SU-DHL-6 (cell line): ENCODE measurements around the gene BANK1.

Source experiments
- H2AFZ ChIP-seq: fragments of 200-600 bp; sonication (generic); 2 replicates; pipeline ENCODE4 v1.6.1; 2014; ENCODE audit warnings: low read depth, mild to moderate bottlenecking, moderate library complexity, mixed read lengths, antibody characterized with exemption, low read length; ENCODE audit not compliant: severe bottlenecking
- H3F3A ChIP-seq: fragments of 200-600 bp; shearing (Covaris generic); 2 replicates; pipeline ENCODE4 v1.6.0; 2016; ENCODE audit warnings: antibody characterized with exemption, mild to moderate bottlenecking; ENCODE audit not compliant: insufficient read depth
- H3K27ac ChIP-seq: fragments of 200-600 bp; sonication (generic); 2 replicates; pipeline ENCODE4 v1.5.1; 2016; ENCODE audit warnings: low read depth, mild to moderate bottlenecking, low read length, moderate library complexity, mixed read lengths
- H3K27me3 ChIP-seq: fragments of 200-600 bp; sonication (generic), shearing (Covaris generic); 2 replicates; pipeline ENCODE4 v1.6.0; 2014; ENCODE audit warnings: mild to moderate bottlenecking, low read length
- H3K36me3 ChIP-seq: fragments of 200-600 bp; sonication (generic); 2 replicates; pipeline ENCODE4 v1.6.1; 2014; ENCODE audit warnings: mild to moderate bottlenecking, low read length, mixed read lengths
- H3K4me2 ChIP-seq: fragments of 300-600, 200-600 bp; shearing (Covaris generic), sonication (generic); 2 replicates; pipeline ENCODE4 v1.6.0; 2014; ENCODE audit warnings: low read length, low read depth, mild to moderate bottlenecking; ENCODE audit not compliant: poor library complexity, severe bottlenecking
- H3K4me3 ChIP-seq: fragments of 200-600 bp; sonication (generic); 2 replicates; pipeline ENCODE4 v1.5.1; 2014; ENCODE audit warnings: antibody characterized with exemption, low read length, mild to moderate bottlenecking, mixed read lengths; ENCODE audit not compliant: insufficient read depth, poor library complexity, severe bottlenecking
- H3K79me2 ChIP-seq: fragments of 200-600 bp; sonication (generic); 2 replicates; pipeline ENCODE4 v1.6.1; 2014; ENCODE audit warnings: mild to moderate bottlenecking, low read length, moderate library complexity; ENCODE audit not compliant: insufficient read depth
- H3K9ac ChIP-seq: fragments of 200-600 bp; sonication (generic); 2 replicates; pipeline ENCODE4 v1.7.0; 2014; ENCODE audit warnings: mild to moderate bottlenecking, low read length
- H3K9me2 ChIP-seq: fragments of 200-600 bp; sonication (generic); replicated peaks from 2 replicates; pipeline ENCODE4 v1.6.1; 2014; ENCODE audit warnings: low read length; ENCODE audit not compliant: insufficient read depth
- H3K9me3 ChIP-seq: fragments of 200-600 bp; sonication (generic); 2 replicates; pipeline ENCODE4 v1.6.1; 2014; ENCODE audit warnings: low read length, mixed read lengths; ENCODE audit not compliant: insufficient read depth
- H4K20me1 ChIP-seq: fragments of 200-600 bp; sonication (generic); 2 replicates; pipeline ENCODE4 v1.6.1; 2014; ENCODE audit warnings: low read depth, mild to moderate bottlenecking, antibody characterized with exemption, low read length, moderate library complexity, mixed read lengths
- CTCF ChIP-seq: fragments of 200-600 bp; sonication (generic); IDR thresholded peaks from one replicate; pipeline ENCODE4 v1.5.1; 2017; ENCODE audit warnings: antibody characterized with exemption, mild to moderate bottlenecking, low read length, moderate library complexity; ENCODE audit not compliant: insufficient read depth, poor library complexity, severe bottlenecking
- EZH2phosphoT487 ChIP-seq: fragments of 200-600 bp; sonication (generic), shearing (Covaris generic); conservative IDR thresholded peaks from 2 replicates; pipeline ENCODE4 v1.6.1; 2018; ENCODE audit warnings: mild to moderate bottlenecking, antibody characterized with exemption, low read length, moderate library complexity, mixed read lengths

Gene BANK1

DNA sequence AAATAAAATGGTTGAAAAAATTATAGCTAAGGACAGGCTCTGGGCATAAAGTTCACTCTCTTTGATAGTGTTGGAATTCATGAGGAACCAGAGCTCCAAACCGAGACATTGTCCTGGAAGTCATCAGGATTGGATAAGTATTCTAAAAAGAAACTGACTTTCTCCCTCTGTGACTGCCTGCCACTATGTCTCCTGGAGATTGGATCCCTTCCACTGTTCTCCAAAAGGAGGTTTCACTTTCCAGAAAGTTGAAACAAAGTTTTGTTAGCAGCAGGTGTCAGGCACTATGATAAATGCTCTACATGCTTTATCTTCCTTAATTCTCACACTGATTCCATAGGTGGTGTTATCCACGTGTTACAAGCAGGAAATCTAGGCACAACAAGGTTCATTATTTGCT is 16.8 kb downstream of the BANK1 start:
- TF ChIP-seq EZH2phosphoT487: no peak
- TF ChIP-seq CTCF: no peak
- Histone ChIP-seq H3K9ac (peak overlapping the region; percentile 25; the same call in 1 of the 2 replicates), H3K9me2 (no peaks in the 10 kb centered on the region), H4K20me1 (no peaks in the 10 kb centered on the region), H3K4me2 (peak overlapping the region; percentile 71), H2AFZ (no peak overlapping the region), H3K27ac (peak overlapping the region; percentile 80), H3K27me3 (no peaks in the 10 kb centered on the region), H3K79me2 (no peaks in the 10 kb centered on the region), H3K36me3 (no peaks in the 10 kb centered on the region), H3K4me3 (no peak overlapping the region), H3F3A (peaks cover 20% of the 10 kb centered on the region; the same call in 1 of the 2 replicates), H3K9me3 (no peaks in the 10 kb centered on the region)

- TF ChIP-seq CTCF: no peak
- TF ChIP-seq EZH2phosphoT487: no peak
- Histone ChIP-seq H3K4me3 (peak overlapping the region; percentile 29), H3K9ac (peak overlapping the region; percentile 37; the same call in 1 of the 2 replicates), H3K27me3 (no peaks in the 10 kb centered on the region), H3F3A (0 out of 2 replicates have a peak, but pooled peaks cover 4% of the 10 kb centered on the region), H3K9me2 (no peaks in the 10 kb centered on the region), H2AFZ (peak overlapping the region; percentile 41), H3K79me2 (no peaks in the 10 kb centered on the region; the same call in 1 of the 2 replicates), H4K20me1 (no peaks in the 10 kb centered on the region), H3K4me2 (peak overlapping the region; percentile 56), H3K36me3 (no peaks in the 10 kb centered on the region), H3K9me3 (no peaks in the 10 kb centered on the region), H3K27ac (peak overlapping the region; percentile 74)
Observed at GRCh38 chr4:101813604-101814003, 23.1 kb downstream of the BANK1 start.

GRCh38 chr4:101818362-101818761 is 27.8 kb downstream of the BANK1 start:
- Histone ChIP-seq H3K27ac (no peak overlapping the region), H3K4me2 (no peak overlapping the region), H3K36me3 (no peaks in the 10 kb centered on the region), H3K9me2 (no peaks in the 10 kb centered on the region), H2AFZ (no peak overlapping the region), H3K9ac (no peak overlapping the region), H3K4me3 (no peak overlapping the region), H3K79me2 (no peaks in the 10 kb centered on the region; the same call in 1 of the 2 replicates), H3F3A (no peaks in the 10 kb centered on the region), H3K9me3 (no peaks in the 10 kb centered on the region), H3K27me3 (no peaks in the 10 kb centered on the region), H4K20me1 (no peaks in the 10 kb centered on the region)
- TF ChIP-seq CTCF (no peak), EZH2phosphoT487 (no peak)
